Effector memory CD4-positive, alpha-beta T cell (primary cell): ENCODE data around the gene PPP1R16B.

Experiments
- DNase-seq, 3 donors: peaks; one replicate each; pipeline ENCODE4 v3.0.0-alpha.2; 2020
- H3K27ac ChIP-seq: 2 replicates; pipeline ENCODE4 v1.7.0; 2013; ENCODE audit warnings: mild to moderate bottlenecking, low read length, moderate library complexity; ENCODE audit not compliant: insufficient read depth, poor library complexity, severe bottlenecking
- H3K27me3 ChIP-seq: replicated peaks from 2 replicates; pipeline ENCODE4 v1.7.0; 2013; ENCODE audit warnings: mild to moderate bottlenecking, low read length; ENCODE audit not compliant: insufficient read depth, control insufficient read depth, poor library complexity, severe bottlenecking
- H3K36me3 ChIP-seq: 2 replicates; pipeline ENCODE4 v1.7.0; 2013; ENCODE audit warnings: mild to moderate bottlenecking, low read length, moderate library complexity; ENCODE audit not compliant: control insufficient read depth, insufficient read depth
- H3K4me1 ChIP-seq: 2 replicates; pipeline ENCODE4 v1.7.0; 2013; ENCODE audit warnings: low read length, mild to moderate bottlenecking; ENCODE audit not compliant: control insufficient read depth, insufficient read depth, poor library complexity, severe bottlenecking
- H3K4me3 ChIP-seq: 2 replicates; pipeline ENCODE4 v1.7.0; 2013; ENCODE audit warnings: low read length, low read depth, mild to moderate bottlenecking; ENCODE audit not compliant: insufficient read depth, poor library complexity, severe bottlenecking
- H3K9me3 ChIP-seq: 2 replicates; pipeline ENCODE4 v1.7.0; 2013; ENCODE audit warnings: mild to moderate bottlenecking, low read length, moderate library complexity; ENCODE audit not compliant: control insufficient read depth

PPP1R16B gene

DNA sequence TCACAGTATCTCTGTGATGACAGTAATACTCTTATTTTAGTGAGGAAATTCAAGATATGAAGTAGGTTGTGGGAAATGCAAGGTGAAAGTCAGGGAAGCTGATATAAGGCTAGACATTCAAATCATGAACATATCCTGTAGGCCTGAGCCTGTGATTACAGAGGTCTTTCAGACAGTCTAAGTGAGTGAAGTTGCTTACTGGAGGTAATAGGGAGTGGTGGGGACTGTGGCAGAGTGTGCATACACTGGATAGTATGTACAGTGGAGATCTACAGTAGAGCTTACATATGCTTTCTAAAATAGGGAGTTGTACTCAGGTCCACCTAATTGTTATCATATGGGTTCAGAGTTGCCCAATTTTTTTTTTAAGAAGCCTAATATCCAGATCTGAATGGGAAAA lies 159.8 kb downstream of the PPP1R16B start:
- no peak overlapping the region for H3K27ac ChIP-seq
- no peak overlapping the region for H3K4me3 ChIP-seq
- peaks cover 15% of the 10 kb centered on the region for H3K36me3 ChIP-seq
- H3K27me3 ChIP-seq = no peaks in the 10 kb centered on the region
- no peaks in the 10 kb centered on the region for H3K9me3 ChIP-seq
- peaks cover 15% of the 10 kb centered on the region for H3K4me1 ChIP-seq
- no peak for DNase-seq

DNA sequence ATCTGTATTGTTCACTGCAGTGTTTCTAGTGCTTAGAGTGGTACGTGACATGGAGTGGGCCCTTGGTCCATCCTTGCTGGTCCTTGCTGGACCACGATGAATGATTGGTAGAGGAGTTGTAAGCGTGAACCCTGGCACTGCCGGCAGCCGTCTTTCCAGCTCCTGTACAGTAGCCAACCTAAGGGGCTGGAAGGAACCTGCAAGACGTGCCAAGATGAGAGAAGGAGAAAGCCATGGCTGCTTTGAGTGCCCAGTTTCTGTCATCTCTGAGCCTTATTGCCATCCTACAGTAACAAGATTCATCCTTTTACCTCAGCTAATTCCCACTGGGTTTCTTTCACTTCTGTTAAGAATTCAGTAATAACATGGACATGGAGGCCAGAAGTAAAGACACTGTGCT lies 162.6 kb downstream of the PPP1R16B start:
- no peaks in the 10 kb centered on the region for H3K27me3 ChIP-seq
- no peak overlapping the region for H3K27ac ChIP-seq
- no peaks in the 10 kb centered on the region for H3K9me3 ChIP-seq
- peaks cover 3% of the 10 kb centered on the region for H3K4me1 ChIP-seq
- H3K36me3 ChIP-seq = peaks cover 24% of the 10 kb centered on the region
- H3K4me3 ChIP-seq = no peak overlapping the region
- DNase-seq = no peak

DNA sequence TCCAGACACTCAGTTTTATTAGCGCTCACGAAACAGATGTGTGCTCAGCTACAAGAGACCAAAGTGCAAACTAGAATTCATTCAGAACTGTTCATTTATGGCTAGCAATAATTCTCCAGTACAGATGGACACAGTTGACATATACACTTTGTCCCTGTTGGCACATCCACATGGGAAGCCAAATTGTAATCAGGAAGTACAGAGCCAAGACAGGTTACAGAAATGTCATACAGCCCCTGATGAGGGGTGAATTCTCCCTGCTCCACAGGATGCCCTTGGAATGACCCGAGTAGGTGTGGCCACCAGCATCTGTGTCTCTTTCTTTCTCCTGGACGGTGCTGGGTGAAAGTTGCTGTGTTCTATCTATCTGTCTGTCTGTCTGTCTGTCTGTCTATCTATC lies 164.2 kb downstream of the PPP1R16B start:
- H3K4me3 ChIP-seq = no peak overlapping the region
- no peaks in the 10 kb centered on the region for H3K4me1 ChIP-seq
- H3K27me3 ChIP-seq = no peaks in the 10 kb centered on the region
- H3K9me3 ChIP-seq = no peaks in the 10 kb centered on the region
- no peak overlapping the region for H3K27ac ChIP-seq
- DNase-seq = no peak
- H3K36me3 ChIP-seq = peaks cover 24% of the 10 kb centered on the region

DNA sequence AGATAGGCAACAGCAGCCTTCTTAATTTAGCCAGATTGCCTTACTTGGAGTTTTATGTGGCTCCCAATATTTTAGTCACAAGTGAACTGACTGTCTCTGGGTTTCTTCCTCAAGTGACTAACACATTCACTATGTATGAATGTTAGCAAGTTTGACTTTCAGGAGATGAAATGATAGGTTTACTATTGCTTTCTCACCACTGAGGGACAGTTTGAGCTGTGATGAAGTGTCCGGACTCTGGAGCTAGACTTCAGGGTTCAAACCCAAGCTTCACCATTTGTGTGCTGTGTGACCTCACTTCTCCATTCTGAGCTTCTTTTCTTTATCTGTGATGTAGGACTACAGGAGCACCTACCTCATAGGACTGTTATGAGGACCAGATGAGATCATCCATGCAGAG lies 164.8 kb downstream of the PPP1R16B start:
- Histone ChIP-seq H3K9me3 (no peaks in the 10 kb centered on the region), H3K4me3 (no peak overlapping the region), H3K27ac (no peak overlapping the region), H3K36me3 (peaks cover 24% of the 10 kb centered on the region), H3K4me1 (no peaks in the 10 kb centered on the region), H3K27me3 (no peaks in the 10 kb centered on the region)
- no peak for DNase-seq
